Loucy (cell line): ENCODE results near the gene KCNA10.

Source experiments
- EZH2phosphoT487 ChIP-seq: fragments of 200-600 bp; IDR thresholded peaks from 2 replicates; pipeline ENCODE4 v1.6.1; 2018; ENCODE audit warnings: antibody characterized with exemption, mild to moderate bottlenecking, moderate library complexity, borderline replicate concordance
- TF ChIP-seq, protein P1 (sequence below): fragments of 200-600 bp; sonication (generic); conservative IDR thresholded peaks from 2 replicates; pipeline ENCODE4 v1.5.1; 2014; ENCODE audit warnings: mild to moderate bottlenecking, antibody characterized with exemption, low read length

DNA sequence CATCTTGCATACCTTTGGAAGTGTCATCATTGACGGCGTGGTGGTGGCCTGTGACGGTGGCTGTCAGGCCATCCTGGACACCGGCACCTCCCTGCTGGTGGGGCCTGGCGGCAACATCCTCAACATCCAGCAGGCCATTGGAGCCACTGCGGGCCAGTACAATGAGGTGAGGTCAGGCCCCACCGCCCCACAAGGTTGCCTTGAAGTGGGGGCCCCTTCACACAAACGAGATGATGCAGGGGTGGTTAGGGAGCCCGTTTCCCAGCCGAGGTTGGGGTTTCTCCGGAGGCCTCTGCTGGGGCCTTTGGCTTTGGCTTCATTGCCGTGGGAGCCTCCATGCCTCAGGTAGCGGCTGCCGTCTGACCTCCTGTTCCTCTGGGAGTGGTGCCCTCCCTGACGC lies 29.6 kb downstream of the KCNA10 start:
- TF ChIP-seq, protein P1, sequence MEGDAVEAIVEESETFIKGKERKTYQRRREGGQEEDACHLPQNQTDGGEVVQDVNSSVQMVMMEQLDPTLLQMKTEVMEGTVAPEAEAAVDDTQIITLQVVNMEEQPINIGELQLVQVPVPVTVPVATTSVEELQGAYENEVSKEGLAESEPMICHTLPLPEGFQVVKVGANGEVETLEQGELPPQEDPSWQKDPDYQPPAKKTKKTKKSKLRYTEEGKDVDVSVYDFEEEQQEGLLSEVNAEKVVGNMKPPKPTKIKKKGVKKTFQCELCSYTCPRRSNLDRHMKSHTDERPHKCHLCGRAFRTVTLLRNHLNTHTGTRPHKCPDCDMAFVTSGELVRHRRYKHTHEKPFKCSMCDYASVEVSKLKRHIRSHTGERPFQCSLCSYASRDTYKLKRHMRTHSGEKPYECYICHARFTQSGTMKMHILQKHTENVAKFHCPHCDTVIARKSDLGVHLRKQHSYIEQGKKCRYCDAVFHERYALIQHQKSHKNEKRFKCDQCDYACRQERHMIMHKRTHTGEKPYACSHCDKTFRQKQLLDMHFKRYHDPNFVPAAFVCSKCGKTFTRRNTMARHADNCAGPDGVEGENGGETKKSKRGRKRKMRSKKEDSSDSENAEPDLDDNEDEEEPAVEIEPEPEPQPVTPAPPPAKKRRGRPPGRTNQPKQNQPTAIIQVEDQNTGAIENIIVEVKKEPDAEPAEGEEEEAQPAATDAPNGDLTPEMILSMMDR: no peak
- no peak for TF ChIP-seq EZH2phosphoT487
